H1 (cell line): ENCODE measurements around the gene PLIN1. TPM values are rescaled to one million over a fixed set of nuclear protein-coding genes. Genes with fewer than 3 reads are reported as not detected.

Source experiments
- CTCF ChIA-PET: fragments of 300-600 bp; sonication (Branson Sonifier 250); formaldehyde crosslinking; loops from one replicate; lab custom pipeline; 2021; ENCODE audit not compliant: partially characterized antibody; lab: Charles Lee
- POLR2A ChIA-PET: fragments of 300-600 bp; sonication (Branson Sonifier 250); formaldehyde crosslinking; loops from one replicate; lab custom pipeline; 2021; ENCODE audit warnings: inconsistent platforms; ENCODE audit not compliant: partially characterized antibody; lab: Charles Lee
- DNase-seq, 2 experiments: peaks; one replicate each; pipeline versions ENCODE4 v3.0.0 to v3.0.0-alpha.2; 2010 to 2022; ENCODE audit warnings: low spot score in 2 of 2, low read depth in 1 of 2, mixed read lengths in 1 of 2
- FAIRE-seq: peaks from 2 replicates; lab custom pipeline; 2011; peaks lifted over from hg19 to GRCh38; lab: Jason Lieb, UNC
- H2AFZ ChIP-seq: 2 replicates; pipeline ENCODE4 v1.8.1; 2012; ENCODE audit warnings: low read length, inconsistent platforms
- H2AK5ac ChIP-seq: 2 replicates; pipeline ENCODE4 v1.6.1; 2013; ENCODE audit warnings: low read depth, low read length
- H2BK120ac ChIP-seq: replicated peaks from 2 replicates; pipeline ENCODE3; 2013; ENCODE audit warnings: low read depth, low read length, inconsistent platforms
- H2BK12ac ChIP-seq: 2 replicates; pipeline ENCODE4 v1.6.1; 2013; ENCODE audit warnings: low read depth, low read length
- H2BK15ac ChIP-seq: 2 replicates; pipeline ENCODE4 v1.6.1; 2013; ENCODE audit warnings: low read length
- H2BK20ac ChIP-seq: 2 replicates; pipeline ENCODE4 v1.6.1; 2013; ENCODE audit warnings: low read length
- H2BK5ac ChIP-seq: 2 replicates; pipeline ENCODE4 v1.6.1; 2013; ENCODE audit warnings: low read depth, low read length
- H3K14ac ChIP-seq: 2 replicates; pipeline ENCODE4 v1.6.1; 2013; ENCODE audit warnings: inconsistent platforms; ENCODE audit not compliant: insufficient read length
- H3K18ac ChIP-seq: 2 replicates; pipeline ENCODE4 v1.6.1; 2013; ENCODE audit warnings: low read length; ENCODE audit errors: extremely low read depth
- H3K23ac ChIP-seq: 2 replicates; pipeline ENCODE4 v1.6.1; 2013; ENCODE audit warnings: inconsistent platforms; ENCODE audit not compliant: insufficient read length
- H3K23me2 ChIP-seq: 2 replicates; pipeline ENCODE4 v1.6.1; 2013; ENCODE audit warnings: low read depth, low read length
- H3K27ac ChIP-seq: 2 replicates; pipeline ENCODE4 v1.6.1; 2011; ENCODE audit warnings: low read depth, low read length, inconsistent platforms
- H3K27me3 ChIP-seq, 4 experiments: replicated peaks in 1 of 4; 1 replicate in 1 of 4; 2 replicates in 3 of 4; pipeline versions ENCODE4 v1.6.1 to v1.8.1; 2011 to 2013; ENCODE audit warnings: low read length in 3 of 4, mild to moderate bottlenecking in 3 of 4, inconsistent platforms in 2 of 4, mixed read lengths in 2 of 4, moderate library complexity in 1 of 4; ENCODE audit not compliant: control insufficient read depth in 3 of 4, insufficient read depth in 3 of 4; ENCODE audit errors: extremely low read depth in 1 of 4
- H3K36me3 ChIP-seq, 4 experiments: 2 replicates each; pipeline versions ENCODE4 v1.6.1 to v1.8.1; 2011 to 2013; ENCODE audit warnings: mild to moderate bottlenecking in 4 of 4, low read length in 3 of 4, moderate library complexity in 2 of 4, control low read depth in 1 of 4, inconsistent platforms in 1 of 4; ENCODE audit not compliant: insufficient read depth in 4 of 4, control insufficient read depth in 2 of 4
- H3K4ac ChIP-seq: replicated peaks from 2 replicates; pipeline ENCODE3; 2013; ENCODE audit warnings: low read length, low read depth, mixed read lengths, inconsistent platforms; ENCODE audit not compliant: insufficient read length
- H3K4me1 ChIP-seq, 4 experiments: replicated peaks in 1 of 4; 1 replicate in 1 of 4; 2 replicates in 3 of 4; pipeline versions ENCODE4 v1.6.1 to v1.8.1; 2011 to 2013; ENCODE audit warnings: low read length in 3 of 4, inconsistent platforms in 2 of 4, mixed read lengths in 1 of 4; ENCODE audit not compliant: insufficient read depth in 4 of 4, control insufficient read depth in 3 of 4
- H3K4me2 ChIP-seq, 2 experiments: 2 replicates each; pipeline versions ENCODE4 v1.6.1 to v1.8.1; 2011 to 2013; ENCODE audit warnings: low read depth in 2 of 2, low read length in 2 of 2, control low read depth in 1 of 2, inconsistent platforms in 1 of 2, mild to moderate bottlenecking in 1 of 2; ENCODE audit not compliant: insufficient read depth in 1 of 2
- H3K4me3 ChIP-seq, 4 experiments: fragments of 200-600, 300-600 bp in 1 of 4; sonication (generic), shearing (Covaris generic), sonication (Bioruptor Twin) in 1 of 4; 2 replicates each; pipeline versions ENCODE4 v1.5.1 to v1.8.1; 2011 to 2016; ENCODE audit warnings: low read length in 4 of 4, low read depth in 3 of 4, control low read depth in 2 of 4, inconsistent platforms in 2 of 4, mild to moderate bottlenecking in 2 of 4, mixed read lengths in 1 of 4, moderate library complexity in 1 of 4; ENCODE audit not compliant: insufficient read depth in 2 of 4; ENCODE audit errors: extremely low read depth in 1 of 4
- H3K56ac ChIP-seq: replicated peaks from 2 replicates; pipeline ENCODE3; 2013; ENCODE audit warnings: low read depth, mild to moderate bottlenecking, mixed read lengths, low read length, inconsistent platforms; ENCODE audit not compliant: insufficient read length
- H3K79me1 ChIP-seq: 2 replicates; pipeline ENCODE4 v1.6.1; 2013; ENCODE audit warnings: low read depth, low read length, control low read depth
- H3K79me2 ChIP-seq, 2 experiments: 2 replicates each; pipeline versions ENCODE4 v1.6.1 to v1.8.1; 2012 to 2013; ENCODE audit warnings: low read length in 2 of 2, mild to moderate bottlenecking in 2 of 2, inconsistent platforms in 1 of 2; ENCODE audit not compliant: insufficient read depth in 2 of 2, control insufficient read depth in 1 of 2
- H3K9ac ChIP-seq, 4 experiments: replicated peaks in 1 of 4; 1 replicate in 1 of 4; 2 replicates in 3 of 4; pipeline versions ENCODE4 v1.6.1 to v1.8.1; 2011 to 2013; ENCODE audit warnings: low read depth in 3 of 4, low read length in 3 of 4, control low read depth in 2 of 4, mild to moderate bottlenecking in 2 of 4, moderate library complexity in 2 of 4, inconsistent platforms in 1 of 4; ENCODE audit errors: extremely low read depth in 1 of 4
- H3K9me3 ChIP-seq, 2 experiments: 2 replicates each; pipeline versions ENCODE4 v1.6.1 to v1.8.1; 2012 to 2013; ENCODE audit warnings: mild to moderate bottlenecking in 2 of 2, moderate library complexity in 2 of 2, control low read depth in 1 of 2, inconsistent platforms in 1 of 2, low read depth in 1 of 2, low read length in 1 of 2, mixed read lengths in 1 of 2; ENCODE audit not compliant: insufficient read depth in 2 of 2
- H4K20me1 ChIP-seq, 2 experiments: replicated peaks in 1 of 2; 2 replicates each; pipeline versions ENCODE3 to v1.8.1; 2011 to 2013; ENCODE audit warnings: inconsistent platforms in 2 of 2, low read length in 2 of 2, mild to moderate bottlenecking in 1 of 2; ENCODE audit not compliant: insufficient read depth in 2 of 2, control insufficient read depth in 1 of 2
- H4K5ac ChIP-seq: 2 replicates; pipeline ENCODE4 v1.6.1; 2013; ENCODE audit warnings: low read length, low read depth, mixed read lengths, inconsistent platforms; ENCODE audit not compliant: insufficient read length
- H4K8ac ChIP-seq: 2 replicates; pipeline ENCODE4 v1.8.0; 2013; ENCODE audit warnings: mild to moderate bottlenecking, moderate library complexity, low read length, inconsistent platforms; ENCODE audit not compliant: insufficient read depth; ENCODE audit errors: extremely low read depth
- H4K91ac ChIP-seq: replicated peaks from 2 replicates; pipeline ENCODE3; 2013; ENCODE audit warnings: low read length, mixed read lengths, inconsistent platforms; ENCODE audit not compliant: insufficient read length
- ASH2L ChIP-seq: fragments of 200-600, 300-600 bp; sonication (generic); IDR thresholded peaks from one replicate; pipeline ENCODE4 v1.7.1; 2017; ENCODE audit warnings: low read length
- GABPA ChIP-seq: IDR thresholded peaks from 2 replicates; pipeline ENCODE4 v1.6.1; 2011; ENCODE audit warnings: mild to moderate bottlenecking, low read length, moderate library complexity, borderline replicate concordance; ENCODE audit not compliant: insufficient read depth
- HDAC2 ChIP-seq, 2 experiments: fragments of 300-600 bp in 1 of 2; sonication (generic) in 1 of 2; IDR thresholded peaks; 2 replicates each; pipeline ENCODE4 v1.6.1; 2011 to 2012; ENCODE audit warnings: low read depth in 2 of 2, low read length in 2 of 2, mild to moderate bottlenecking in 2 of 2, moderate library complexity in 2 of 2, borderline replicate concordance in 1 of 2, inconsistent platforms in 1 of 2
- PHF8 ChIP-seq: fragments of 200-600 bp; sonication (generic); conservative IDR thresholded peaks from 2 replicates; pipeline ENCODE4 v1.7.1; 2012; ENCODE audit warnings: low read depth, mild to moderate bottlenecking, inconsistent platforms, low read length, moderate library complexity
- RBBP5 ChIP-seq: IDR thresholded peaks from 2 replicates; pipeline ENCODE4 v1.7.1; 2012; ENCODE audit warnings: low read depth, mild to moderate bottlenecking, inconsistent platforms, low read length, moderate library complexity, borderline replicate concordance
- SIN3A ChIP-seq, 2 experiments: IDR thresholded peaks in 1 of 2; conservative IDR thresholded peaks in 1 of 2; 2 replicates each; pipeline ENCODE4 v1.6.1; 2011 to 2012; ENCODE audit warnings: low read length in 2 of 2, improper control_type of control experiment in 1 of 2, low read depth in 1 of 2, mild to moderate bottlenecking in 1 of 2
- SIRT6 ChIP-seq: IDR thresholded peaks from one replicate; pipeline ENCODE4 v1.7.1; 2012; ENCODE audit warnings: low read length, inconsistent platforms
- SP1 ChIP-seq: IDR thresholded peaks from 2 replicates; pipeline ENCODE4 v1.6.1; 2011; ENCODE audit warnings: low read depth, low read length
- WGBS, 2 experiments: shearing (Covaris generic) in 1 of 2; methylation state at CpG; one replicate each; pipeline versions ENCODE4 v1.1.6 to v1.1.7; 2013 to 2015; ENCODE audit warnings: low lambda C conversion rate in 2 of 2, mixed read lengths in 2 of 2, inconsistent platforms in 1 of 2, low coverage in 1 of 2, missing lambda C conversion rate in 1 of 2; ENCODE audit not compliant: insufficient replicate concordance in 2 of 2, insufficient coverage in 1 of 2, insufficient read length in 1 of 2; ENCODE audit errors: extremely low coverage in 1 of 2, missing lambda C conversion rate in 1 of 2; 5-methylcytosine and 5-hydroxymethylcytosine counted together
- polyA plus RNA-seq, 7 experiments: library from polyadenylated mRNA; depleted of rRNA in 3 of 7; stranded (reverse) in 5 of 7; unstranded in 2 of 7; fragments of >200 nt in 5 of 7; fragments of 200-250 nt in 2 of 7; gene quantifications; 1 replicate in 5 of 7; 2 replicates in 1 of 7; 4 replicates in 1 of 7; pipeline versions ENCODE4 v1.2.1 to v1.2.3, GENCODE V29; 2011 to 2013; ENCODE audit warnings: missing spikeins in 2 of 7, mixed read lengths in 2 of 7
- total RNA-seq: library from RNA; stranded (reverse); fragmentation: NEBNext Ultra II Directional; extraction: Animal tissue kit (Norgen Biotek cat#: 25700); gene quantifications from 2 replicates; pipeline ENCODE4 v1.2.1, GENCODE V29; 2021

PLIN1 gene
- total and polyA plus RNA-seq, 2 of the 8 experiments (the other 6 are each of a cell fraction or from before 2014, with no cell fraction given), result 0.33 TPM; not detected in 1

DNA sequence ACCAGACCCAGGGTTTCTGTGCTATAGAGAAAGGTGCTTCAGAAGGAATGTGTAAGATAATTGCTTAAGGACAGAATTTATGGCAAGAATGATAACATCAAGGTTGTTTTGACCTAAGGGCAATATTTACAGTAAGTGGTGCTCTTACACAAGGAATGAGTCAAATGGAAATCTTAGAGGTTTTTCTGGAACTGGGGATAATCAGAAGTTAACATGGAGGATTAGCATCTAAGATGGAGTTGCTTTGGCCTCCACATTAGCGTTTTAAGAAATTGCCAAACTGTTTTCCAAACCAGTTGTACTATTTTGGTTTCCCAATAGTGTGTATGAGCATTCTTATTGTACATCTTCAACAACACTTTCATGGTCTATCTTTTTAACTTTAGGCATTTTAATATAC is 14.5 kb upstream of the PLIN1 start:
- H3K27ac ChIP-seq, result no peak overlapping the region
- no peak overlapping the region for H2BK15ac ChIP-seq
- no peak overlapping the region for H3K4ac ChIP-seq
- H3K4me2 ChIP-seq, result no peak overlapping the region
- no peak overlapping the region for H3K9ac ChIP-seq
- H4K5ac ChIP-seq, result no peak overlapping the region
- H3K9me3 ChIP-seq, result no peaks in the 10 kb centered on the region
- H3K27me3 ChIP-seq, result peaks cover 0 to 3% (median 0%) of the 10 kb centered on the region in 4 experiments; a peak in 3 of 7 replicates
- no peak overlapping the region for H3K56ac ChIP-seq
- no peak overlapping the region for H2BK20ac ChIP-seq
- TF ChIP-seq SIN3A (conservative IDR thresholded peaks at IDR 0.05 in 1 of 2, IDR thresholded peaks at IDR 0.05 in 1 of 2; ENCODE audit: low read depth in 1 of 2, low read length in 2 of 2) (no peak), GABPA (no peak), PHF8 (no peak), RBBP5 (no peak), HDAC2 (IDR thresholded peaks at IDR 0.05; ENCODE audit: borderline replicate concordance in 1 of 2, low read depth in 2 of 2, low read length in 2 of 2) (no peak), ASH2L (no peak), SP1 (no peak), SIRT6 (no peak)
- no peaks in the 10 kb centered on the region for H3K36me3 ChIP-seq
- H3K14ac ChIP-seq, result no peak overlapping the region
- H3K18ac ChIP-seq, result no peak overlapping the region
- peaks cover 9% of the 10 kb centered on the region; the same call in 1 of the 2 replicates for H3K23me2 ChIP-seq
- FAIRE-seq, result no peak
- H2BK120ac ChIP-seq, result no peak overlapping the region
- no peaks in the 10 kb centered on the region for H3K79me2 ChIP-seq
- POLR2A ChIA-PET, result no interaction called here
- H3K79me1 ChIP-seq, result no peaks in the 10 kb centered on the region
- H4K8ac ChIP-seq, result no peak overlapping the region
- no peak overlapping the region for H2BK12ac ChIP-seq
- DNase-seq, result no peak
- no peak overlapping the region for H4K91ac ChIP-seq
- H2AFZ ChIP-seq, result no peak overlapping the region
- no peak overlapping the region for H2AK5ac ChIP-seq
- no peaks in the 10 kb centered on the region for H3K4me1 ChIP-seq
- H3K4me3 ChIP-seq, result no peak overlapping the region
- 96% methylated on average over 1 of the region's 1 CpG; no CpG with 5 or more reads in 1 of the 2 experiments for WGBS, 2 experiments
- no peak overlapping the region for H3K23ac ChIP-seq
- CTCF ChIA-PET, result no interaction called here
- H2BK5ac ChIP-seq, result no peak overlapping the region
- H4K20me1 ChIP-seq, result no peaks in the 10 kb centered on the region
